Activated CD8-positive, alpha-beta memory T cell treated with anti-CD3 and anti-CD28 coated beads for 1 hour (primary cell): ENCODE measurements around the gene HDAC11.
"Not testable (repeated sequence)": the region's sequence is repeated elsewhere in the genome, so short reads cannot be mapped to it uniquely, and the experiment has no call there.

Source experiments
- DNase-seq, 2 donors: peaks; one replicate each; pipeline ENCODE4 v3.0.0-alpha.2; 2020; ENCODE audit warnings: low read depth in 1 of 2; ENCODE audit errors: extremely low read depth in 1 of 2

The HDAC11 gene

DNA sequence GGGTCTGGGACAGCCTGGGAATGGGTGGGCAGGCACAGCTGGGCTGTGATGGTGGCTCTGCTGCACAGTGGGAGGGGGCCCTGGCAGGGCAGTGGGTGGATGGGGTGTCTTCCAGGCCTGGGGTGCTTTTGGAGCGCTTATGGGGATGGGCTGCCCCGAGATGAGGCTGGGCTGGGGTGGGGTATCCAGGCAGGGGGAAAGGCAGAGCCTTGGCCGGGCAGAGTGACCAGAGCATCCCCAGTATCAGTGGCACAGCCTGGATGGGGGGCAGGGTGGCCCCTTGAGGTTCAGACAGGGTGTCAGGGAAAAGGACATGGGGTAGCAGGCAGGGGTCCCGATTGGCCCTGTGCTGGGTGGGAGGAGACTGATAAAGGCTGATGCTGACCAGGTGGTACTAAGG is 26.6 kb downstream of the HDAC11 start:
- no peak for DNase-seq

DNA sequence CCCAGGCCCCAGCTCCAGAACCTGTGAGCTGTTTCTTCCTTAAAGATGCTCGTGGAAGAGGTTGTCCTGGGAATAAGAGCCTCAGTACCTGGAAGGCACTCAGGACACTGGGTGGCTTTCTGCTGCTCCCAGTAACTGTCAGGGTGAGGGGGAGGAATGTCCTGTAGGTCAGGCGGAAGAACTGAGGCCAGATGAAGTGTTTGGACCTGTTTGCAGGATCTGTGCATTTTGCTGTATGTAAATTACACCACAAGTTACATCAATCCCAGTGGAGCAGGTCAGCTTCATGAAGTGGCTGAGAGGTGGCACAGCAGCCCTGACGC is 27.1 kb downstream of the HDAC11 start:
- no peak for DNase-seq

DNA sequence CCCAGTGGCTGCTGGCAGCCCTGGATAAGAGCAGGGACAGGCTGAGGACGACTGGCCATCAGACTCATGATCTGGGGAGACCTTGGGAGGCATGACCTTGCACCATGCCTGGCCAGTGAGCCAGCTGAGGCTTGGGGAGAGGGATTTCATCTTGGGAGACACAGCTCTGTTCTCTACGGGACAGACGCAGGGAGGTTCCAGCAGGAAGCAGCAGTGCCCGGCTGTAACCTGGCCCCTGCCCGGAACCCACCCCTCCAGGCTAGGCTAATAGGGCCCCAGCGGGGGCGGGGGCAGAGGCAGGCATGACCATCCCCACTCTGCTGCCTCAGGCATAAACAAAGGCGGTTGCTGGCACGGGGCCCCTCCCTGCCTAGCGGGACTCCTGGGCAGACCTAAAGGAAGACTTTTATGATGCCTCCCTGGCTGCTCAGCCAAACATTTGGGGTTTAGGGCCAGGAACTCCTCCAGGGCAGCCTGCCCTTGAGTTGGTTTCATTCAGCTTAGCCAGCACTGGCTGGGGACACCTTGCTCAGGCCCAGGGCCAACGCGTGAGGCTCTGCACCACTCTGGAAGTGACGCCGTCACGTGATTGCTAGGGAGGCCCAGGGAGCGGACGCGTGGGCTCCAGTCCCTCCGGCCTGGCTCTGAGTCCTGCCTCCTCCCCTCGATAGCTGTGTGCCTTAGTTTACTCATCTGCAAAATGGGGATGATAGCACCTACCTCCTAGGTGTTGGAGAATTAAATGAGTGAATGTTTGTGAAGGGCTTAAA is 27.6 kb downstream of the HDAC11 start:
- no peak for DNase-seq

DNA sequence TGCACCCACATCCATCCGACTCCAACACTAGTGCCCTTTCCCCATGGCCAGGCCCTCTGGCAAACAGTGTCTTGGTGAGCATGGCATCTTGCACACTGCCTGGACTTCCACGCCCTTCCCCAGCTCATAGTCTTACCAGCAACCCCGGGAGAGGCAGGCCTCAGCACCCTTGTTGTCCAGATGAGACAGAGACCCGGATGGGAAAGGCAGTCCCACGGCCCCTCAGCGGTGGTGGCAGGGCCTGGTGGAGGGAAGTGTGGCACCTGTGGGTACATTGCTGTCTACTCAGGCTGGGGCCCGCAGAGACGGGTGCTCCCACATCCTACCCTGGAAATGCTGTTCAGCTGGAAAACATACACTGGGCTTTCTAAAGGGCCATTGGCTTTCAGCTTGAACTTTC is 28.4 kb downstream of the HDAC11 start:
- no peak for DNase-seq

DNA sequence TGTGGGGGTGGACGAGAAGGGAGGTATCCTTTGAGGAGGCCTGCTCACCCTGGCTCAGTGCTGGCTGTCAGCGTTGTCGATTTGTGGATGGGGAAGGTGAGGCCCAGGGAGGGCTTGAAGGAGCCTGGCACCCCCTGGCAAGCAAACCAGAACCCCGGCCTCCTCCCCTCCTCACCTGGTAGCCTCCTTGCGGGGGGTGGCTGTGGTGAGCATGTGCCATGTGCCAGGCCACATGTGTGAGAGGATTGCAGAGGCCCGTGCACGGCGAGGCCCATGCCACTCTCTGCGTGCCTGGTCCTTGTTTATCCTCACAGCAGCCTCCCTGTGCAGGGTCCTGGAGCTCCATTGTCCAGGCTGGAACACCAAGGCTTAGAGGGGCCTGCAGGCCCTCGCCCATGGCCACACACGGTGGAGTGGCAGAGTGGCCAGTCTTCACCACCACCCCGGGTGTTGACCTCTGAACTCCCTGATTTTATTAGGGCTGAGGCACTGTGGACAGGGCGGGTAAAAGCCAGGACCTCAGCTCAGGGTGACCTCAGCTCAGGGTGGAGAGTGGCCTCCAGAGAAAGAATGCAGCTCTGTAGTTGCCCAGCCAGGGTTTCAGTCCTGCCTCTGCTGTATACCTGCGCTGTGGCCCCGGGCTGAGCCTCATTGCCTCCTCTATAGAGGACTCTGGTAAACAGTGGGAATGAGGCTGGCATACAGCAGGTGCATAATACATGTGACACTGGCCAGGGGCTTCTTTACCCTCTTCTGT is 29.1 kb downstream of the HDAC11 start:
- no peak for DNase-seq

DNA sequence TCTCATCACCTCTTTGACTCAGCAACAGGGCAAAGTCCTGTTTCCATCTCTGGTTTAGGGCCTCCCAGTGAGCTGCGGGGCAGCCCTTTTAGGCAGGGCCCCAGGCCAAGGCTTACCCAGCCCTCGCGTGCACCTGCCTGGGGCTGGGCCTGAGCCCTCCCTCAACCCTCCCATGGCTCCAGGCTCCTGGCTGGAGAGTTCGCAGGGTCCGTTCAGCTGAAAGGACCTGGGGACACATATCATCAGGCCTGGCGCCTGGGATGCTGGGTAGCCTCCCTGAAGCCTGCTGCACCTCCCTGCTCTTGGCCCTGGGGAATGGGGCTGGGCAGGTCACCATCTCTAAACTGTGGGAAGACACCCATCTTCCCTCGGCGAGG is 29.7 kb downstream of the HDAC11 start:
- no peak for DNase-seq

DNA sequence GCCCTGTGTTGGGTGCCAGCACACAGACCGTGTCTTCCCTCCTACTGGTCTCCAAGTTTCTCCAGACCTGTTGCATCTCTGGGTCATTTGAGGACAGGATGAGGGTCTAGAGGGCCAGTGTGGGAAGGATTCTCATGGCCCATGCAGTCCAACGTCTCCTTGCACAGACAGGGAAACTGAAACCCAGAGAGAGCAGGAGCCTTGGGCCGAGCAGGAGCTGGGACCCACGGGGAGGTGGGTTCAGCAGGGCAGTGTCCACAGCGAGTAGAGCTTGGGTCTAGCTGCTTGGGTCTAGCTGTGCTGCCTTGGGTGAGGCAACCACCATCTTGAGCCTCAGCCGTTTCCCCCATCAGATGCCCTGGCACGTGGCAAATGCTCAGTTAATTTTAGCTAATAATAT is 32.3 kb downstream of the HDAC11 start:
- DNase-seq, result no peak

DNA sequence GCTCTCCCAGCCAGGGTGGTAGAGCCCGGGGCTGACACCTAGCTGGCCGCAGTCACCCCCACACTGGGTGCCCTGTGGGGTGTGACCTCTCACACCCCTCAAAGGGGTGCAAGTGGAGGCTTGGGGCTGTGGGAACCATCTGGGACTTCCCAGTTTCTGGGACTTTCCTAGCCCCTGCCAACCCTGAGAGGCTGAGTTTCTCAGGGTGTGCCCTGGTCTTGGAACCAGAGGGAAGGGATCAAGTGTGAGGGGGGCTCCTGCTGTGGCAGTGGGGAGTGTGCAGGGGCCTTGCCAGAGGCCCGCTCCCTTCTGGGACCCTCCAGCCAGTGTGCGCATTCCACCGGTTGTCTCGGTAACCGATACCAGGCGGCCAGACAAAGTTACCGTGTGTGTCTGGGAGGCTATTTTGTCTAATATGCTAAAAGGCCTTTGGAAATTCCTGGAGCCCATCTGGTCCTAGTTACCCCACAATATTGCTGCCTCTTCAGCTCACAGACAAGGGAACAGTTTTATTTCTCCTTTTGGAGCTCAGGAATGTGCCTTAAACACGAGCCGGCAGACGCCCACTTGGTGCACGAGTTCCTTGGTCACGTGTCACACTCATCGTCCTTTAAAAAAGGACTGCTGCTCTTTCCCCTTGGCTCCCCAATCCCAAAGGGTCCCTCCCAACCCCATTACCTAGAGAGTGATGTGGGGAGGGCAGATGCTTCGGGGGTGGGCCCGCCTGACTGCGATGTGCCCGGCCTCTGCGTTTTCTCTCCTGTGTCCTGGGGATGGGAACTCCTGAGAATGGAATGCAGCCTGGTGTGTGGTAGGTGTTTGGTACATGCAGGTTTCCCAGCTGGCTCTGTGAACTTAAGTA is 33.2 kb downstream of the HDAC11 start:
- no peak for DNase-seq

DNA sequence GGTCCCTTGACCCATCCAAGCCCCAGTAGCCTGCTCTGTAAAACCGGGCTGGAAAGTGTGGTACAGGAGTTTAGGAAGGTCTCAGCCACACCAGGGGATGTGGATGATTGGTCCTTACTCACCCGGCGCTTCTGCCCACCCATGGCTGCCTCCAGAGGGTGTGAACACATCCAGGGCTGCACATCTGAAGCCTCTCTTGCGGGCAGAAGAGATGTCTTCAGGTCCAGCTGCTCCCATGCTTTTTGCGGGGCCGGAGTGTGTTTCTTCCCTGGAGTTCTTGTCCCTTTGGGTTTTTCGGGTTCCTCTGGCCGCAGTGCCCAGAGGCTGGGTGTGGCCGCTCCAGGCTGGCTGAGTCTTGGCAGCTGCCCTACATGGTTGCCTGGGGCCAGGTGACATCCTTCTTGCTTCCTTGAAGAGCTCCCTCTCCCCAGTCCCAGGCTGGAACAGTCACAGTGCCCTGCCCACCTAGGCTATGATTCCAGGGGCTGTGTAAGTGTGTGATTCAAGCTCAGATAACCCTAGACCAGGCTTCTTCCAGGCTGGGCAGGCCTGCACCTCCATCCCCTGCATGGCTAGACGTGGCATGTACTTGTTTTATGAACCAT is 33.9 kb downstream of the HDAC11 start:
- DNase-seq, result no peak

DNA sequence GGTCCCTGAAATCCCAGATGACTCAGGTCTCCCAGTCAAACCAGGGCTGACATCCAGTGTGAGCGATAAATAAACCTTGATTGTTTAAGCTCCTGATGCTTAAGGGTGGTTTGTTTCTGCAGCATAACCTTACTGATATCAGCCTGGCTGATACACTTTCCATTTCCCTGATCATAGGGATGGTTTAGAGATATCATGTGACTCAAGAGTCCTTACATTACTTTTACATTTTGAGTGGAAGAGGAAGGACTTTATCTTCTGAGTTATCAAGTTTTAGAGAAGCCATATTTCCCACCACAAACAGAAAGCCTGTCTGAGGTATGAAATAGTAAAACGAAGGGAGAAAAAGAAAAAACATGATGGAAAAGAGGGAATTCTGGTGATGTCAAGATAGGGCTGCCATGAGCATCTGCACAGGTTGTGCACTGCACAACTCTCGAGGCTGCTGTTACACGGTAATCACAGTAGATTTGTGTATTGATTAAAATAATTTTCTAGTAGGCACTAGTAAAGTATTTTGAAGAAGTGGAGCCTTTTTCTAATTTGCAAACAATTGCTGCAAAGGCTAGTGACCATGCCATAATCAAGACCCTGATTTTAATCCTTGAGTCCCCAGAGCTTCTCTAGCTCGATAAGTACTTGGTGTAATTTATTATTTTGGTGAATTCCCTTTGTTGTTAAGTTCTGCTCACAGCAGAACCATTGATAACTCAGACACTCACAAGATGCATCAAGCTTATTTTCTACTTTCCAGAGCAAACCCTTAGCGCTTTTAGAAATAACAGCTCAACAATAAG is 34.7 kb downstream of the HDAC11 start:
- DNase-seq, result no peak

DNA sequence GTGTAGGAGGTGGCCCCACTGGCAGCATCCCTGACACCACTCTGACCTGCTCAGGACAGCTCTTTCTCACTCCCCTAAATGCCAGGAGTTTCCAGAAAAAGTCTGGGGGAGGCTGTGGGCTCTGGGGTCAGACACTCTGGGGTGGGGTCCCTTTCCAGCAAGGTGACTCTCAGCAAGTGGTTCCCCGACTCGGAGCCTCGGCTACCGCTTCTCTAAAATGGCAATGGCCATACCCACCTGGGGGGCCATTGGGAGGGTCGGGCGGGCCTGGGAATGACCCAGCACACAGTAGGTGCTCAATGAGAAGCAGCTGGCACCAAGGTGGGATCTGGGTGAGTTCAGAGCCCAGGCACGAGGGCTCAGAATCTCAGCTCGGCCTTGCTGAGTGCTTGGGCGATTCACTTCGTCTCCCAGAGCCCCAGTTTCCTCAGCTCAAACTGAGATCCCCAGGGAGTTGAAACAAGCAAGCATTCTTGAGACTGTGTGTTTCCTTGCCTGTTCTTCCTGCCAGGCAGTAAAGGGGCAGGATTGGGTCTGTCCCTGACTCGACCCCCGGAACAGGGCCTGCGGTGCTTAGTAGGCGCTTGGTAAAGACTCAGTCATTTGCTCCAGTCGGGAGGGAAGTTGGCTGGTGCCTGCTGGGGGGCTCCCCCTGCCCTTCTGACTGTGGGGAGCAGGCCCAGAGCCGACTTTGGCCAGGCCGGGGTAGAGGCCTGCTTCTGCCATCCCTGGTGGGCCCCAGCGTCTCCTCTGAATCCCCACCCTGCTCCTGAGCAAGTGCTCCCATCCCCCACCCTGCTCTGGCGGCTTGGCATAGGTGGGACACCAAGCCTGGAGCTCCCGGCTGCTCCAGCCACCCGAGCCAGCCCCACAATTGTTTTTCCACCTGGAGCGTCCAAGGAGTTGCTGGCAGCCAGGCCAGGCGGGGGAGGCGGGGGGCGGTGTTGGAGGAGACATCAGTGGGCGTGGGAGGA is 36.0 kb downstream of the HDAC11 start:
- DNase-seq, result no peak

DNA sequence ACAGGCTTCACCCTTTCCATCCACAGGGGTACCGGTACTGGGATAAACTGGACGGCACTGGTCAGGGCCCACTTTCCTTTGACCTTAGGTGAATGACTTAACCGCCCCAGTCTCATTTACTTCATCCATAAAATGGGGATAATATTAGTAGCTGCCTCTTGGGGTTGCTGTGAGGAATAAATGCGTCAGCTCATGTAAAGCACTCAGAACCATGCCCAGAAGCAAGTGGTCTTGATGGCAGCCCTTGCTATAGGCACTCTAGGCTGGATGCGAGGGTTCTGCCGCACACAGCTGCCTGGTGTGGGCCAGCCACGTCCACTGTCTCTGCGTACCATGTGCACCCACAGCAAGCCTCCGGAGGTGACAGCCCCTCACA is 36.6 kb downstream of the HDAC11 start:
- no peak for DNase-seq

DNA sequence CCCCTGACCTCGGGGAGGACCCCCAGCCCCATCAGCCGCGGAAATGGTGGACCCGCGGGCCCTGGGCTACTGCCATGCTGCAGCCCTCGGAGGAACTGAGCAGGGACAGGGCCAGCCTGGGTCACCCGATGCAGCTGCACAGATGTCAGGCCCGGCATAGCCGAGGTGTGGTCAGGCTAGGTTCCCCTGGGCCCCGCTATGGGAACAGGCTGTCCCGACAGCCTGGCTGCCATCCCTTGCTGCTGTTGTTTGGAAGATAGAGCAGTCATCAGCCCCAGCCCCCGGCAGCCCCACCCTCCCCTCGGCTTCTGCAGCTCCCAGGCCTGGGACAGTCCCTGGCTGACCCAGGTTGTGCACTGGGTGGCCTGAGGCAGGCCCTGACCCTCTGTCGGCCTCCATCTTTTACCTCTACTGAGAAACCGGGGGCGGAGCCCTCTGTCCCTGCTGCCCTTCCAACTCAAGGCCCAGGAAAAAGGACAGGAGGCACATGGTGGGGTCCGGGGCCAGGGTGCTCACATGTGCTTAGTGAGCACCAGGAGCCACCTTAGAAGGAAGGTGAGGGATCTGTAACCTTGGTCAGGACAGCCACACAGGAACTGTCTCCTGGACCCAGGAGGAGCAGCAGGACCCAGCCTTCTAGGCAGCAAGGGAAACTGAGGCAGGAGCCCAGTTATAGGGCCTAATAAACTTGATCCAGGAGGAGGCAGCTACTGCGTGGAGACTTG is 37.3 kb downstream of the HDAC11 start:
- DNase-seq, result no peak

DNA sequence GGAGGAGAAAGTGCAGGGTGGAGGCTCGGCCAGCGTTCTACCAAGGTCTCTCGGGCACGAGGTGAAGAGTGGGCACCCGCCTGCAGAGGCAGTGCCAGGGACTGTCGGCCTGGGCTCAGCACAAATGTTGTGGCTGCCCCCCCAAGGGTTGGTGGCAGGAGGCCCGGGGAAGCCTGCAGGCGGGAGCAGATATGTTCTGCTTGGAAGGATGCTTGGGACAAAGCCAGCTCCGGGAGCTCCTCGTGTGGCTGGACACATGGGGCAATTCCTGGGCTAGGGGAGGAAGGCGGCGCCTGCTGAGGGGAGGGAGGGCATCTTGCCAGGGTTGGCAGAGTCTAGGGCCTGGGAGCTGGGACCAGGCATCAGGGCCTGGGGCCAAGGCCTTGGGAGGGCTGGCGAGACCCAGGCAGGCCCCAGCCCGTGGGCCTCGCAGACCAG is 38.4 kb downstream of the HDAC11 start:
- no peak for DNase-seq

DNA sequence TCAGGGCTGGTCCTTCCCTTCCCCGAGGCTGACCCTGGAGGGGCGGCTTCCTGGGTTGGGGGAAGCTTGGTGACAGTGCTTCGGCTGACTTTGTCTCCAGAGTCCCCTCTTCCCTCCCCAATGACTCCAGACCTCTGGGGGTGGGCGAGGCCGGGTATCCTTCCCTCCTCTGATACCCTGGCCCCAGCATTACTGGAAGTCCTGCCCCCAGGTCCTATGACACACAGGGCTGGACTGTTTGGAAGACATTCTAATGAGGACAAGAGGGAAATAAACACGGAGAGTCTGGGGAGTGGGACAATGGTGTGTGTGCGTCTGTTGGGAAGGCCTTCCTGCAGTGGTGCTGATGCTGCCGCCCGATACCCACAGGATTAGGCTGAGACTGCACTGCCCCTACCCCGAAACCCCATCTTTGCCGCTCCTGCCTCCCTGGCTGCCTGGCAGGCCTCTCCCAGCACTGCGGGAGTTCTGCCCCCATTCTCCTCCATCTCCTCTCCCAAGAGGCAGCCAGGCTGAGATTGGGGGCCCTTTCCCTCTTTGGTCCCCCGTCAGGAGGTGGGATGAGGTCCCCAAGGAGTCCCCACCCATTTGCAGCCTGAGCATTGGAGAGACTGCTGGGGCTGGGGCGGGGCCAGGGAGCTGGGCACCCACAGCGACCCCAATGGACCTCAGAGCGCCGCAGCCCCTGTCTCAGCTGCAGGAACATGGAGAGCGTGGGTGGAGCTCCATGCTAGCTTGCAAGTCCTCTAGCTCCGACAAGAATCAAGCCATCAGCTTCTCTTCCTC is 39.1 kb downstream of the HDAC11 start:
- no peak for DNase-seq

DNA sequence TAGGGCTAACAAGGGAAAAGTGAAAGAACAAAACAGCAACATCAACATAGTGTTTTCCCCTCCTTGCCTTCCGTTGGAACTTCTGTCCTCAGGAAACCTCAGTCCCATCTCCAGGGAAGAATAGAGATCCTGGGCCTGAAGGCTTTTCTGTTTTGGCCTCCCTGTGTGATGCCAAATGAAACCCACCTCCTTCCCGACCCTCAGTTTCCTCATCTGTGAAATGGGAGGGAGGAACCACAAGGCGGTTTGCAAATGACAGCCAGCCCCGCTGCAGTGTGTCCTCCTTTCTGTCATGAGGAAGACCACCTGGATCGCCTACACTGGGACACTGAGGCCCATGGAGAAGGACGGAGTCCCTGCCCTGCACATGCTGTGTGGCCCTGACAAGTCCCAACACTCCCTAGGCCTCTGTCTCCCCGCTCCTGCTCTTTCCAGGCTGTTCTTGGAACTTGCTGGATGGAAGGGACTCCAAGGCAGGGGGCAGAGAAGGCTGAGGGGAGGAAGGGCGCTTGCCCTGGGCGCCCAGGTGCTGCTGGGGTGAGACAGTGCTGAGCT is 40.3 kb downstream of the HDAC11 start:
- no peak for DNase-seq

DNA sequence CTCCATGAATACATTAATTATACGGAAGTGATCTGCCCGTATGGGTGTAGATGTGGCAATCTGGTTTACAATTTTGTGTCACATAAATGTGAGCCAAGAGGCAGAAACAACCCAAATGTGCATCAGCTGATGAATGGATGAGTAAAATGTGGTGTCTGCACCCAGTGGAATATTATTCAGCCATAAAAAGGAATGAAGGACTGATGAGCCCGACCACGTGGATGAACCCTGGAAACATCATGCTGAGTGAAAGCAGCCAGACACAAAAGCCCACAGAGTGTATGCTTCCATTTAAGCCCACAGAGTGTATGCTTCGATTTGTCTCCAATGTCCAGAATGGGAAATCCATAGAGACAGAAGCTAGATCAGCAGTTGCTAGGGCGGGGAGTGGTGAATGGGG is 41.2 kb downstream of the HDAC11 start:
- DNase-seq, result no peak

DNA sequence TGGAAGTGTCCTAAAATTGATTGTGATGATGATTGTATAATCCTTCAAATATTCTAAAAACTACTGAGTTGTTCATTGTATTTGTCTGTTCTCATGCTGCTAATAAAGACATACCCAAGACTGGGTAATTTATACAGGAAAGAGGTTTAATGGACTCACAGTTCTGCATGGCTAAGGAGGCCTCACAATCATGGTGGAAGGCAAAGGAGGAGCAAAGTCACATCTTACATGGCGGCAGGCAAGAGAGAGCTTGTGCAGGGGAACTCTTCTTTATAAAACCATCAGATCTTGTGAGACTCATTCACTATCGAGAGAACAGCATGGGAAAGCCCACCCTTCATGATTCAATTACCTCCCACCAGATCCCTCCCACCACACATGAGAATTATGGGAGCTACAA is 41.6 kb downstream of the HDAC11 start:
- DNase-seq, result not testable (repeated sequence)
